Epithelial cell of esophagus (primary cell): Measurements from ENCODE around the gene POLR2H.
A peak's percentile ranks its signal among the peaks of the same experiment; 100 is the strongest.

Source experiments
- DNase-seq: peaks from one replicate; pipeline ENCODE4 v3.0.0; 2010; ENCODE audit warnings: low read depth
- H3K4me3 ChIP-seq: 2 replicates; pipeline ENCODE4 v1.5.1; 2011; ENCODE audit warnings: mild to moderate bottlenecking, low read length, control low read depth
- CTCF ChIP-seq: IDR thresholded peaks from 2 replicates; pipeline ENCODE4 v1.5.1; 2011; ENCODE audit warnings: low read depth, mild to moderate bottlenecking, low read length, control low read depth, inconsistent platforms; ENCODE audit not compliant: insufficient read depth; ENCODE audit errors: missing control alignments

Gene POLR2H

GRCh38 chr3:184371570-184372018, 10.1 kb downstream of the POLR2H start:
- H3K4me3 ChIP-seq: no peak overlapping the region
- DNase-seq: peak; percentile 88
- TF ChIP-seq CTCF: peak; percentile 100

DNA sequence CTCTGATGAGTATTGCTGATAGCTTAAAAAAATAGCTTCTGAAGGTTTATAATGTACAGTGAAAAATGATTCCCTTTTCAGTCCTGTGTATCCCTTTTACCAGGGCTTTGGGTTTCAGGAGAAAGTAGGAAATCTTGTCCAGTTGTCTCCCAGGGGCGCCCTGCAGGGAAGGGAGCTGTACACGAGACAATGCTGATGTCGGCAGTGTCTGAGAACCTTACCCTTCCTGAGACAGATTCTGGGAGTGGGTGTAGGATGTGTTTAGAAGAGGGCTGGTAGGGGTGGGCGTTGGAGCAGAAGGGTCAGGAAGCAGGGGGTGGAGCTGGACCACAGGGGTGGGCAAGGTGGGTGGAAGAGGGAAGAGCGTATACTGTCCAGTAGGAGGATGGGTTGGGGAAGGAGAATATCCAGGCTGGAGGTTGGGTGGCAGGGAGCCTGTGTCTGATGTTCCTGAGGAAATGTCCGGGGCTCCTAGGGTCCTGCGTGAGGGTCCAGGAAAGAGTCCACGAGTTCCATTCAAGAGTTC, 10.8 kb downstream of the POLR2H start:
- no peak overlapping the region for H3K4me3 ChIP-seq
- TF ChIP-seq CTCF: no peak
- DNase-seq: no peak

DNA sequence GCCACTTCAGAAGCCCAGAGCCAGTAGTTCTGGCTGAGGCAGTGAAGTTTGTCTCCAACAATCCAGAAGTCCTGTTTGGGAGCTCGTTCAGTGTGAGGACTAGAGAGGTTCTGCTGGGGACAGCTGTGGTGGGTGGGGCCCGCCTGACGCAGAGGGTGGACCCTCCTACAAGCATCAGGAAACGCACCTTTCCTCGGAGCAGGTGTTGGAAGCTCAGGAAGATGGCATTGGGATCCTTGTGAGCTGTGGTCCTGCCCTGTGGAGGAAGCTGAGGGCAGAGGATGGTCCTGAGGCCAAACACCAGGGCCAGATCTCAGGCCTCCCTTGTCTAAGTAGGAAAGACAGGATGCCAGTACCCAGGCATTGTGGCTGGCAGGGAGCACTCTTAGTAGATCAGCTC, 11.4 kb downstream of the POLR2H start:
- no peak overlapping the region for H3K4me3 ChIP-seq
- DNase-seq: no peak
- TF ChIP-seq CTCF: no peak

DNA sequence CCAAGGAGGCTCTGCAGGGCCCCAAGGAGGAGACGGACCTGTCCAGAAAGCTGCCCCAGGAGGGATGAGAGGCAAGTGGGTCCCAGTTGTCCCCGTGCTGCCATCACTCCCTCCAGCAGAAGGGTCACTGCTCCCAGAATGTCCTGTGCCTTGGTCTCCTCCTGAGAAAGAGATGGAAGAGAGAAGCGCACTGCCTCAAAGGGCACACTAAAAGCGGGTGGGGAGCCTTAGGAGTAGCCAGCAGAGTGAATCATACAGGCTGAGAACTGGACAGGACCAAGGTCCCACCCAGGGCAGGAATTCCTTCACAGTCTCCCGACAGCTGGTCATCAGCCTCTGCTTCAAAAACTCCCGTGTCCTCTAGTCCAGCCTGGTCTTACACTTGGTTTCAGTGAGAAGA, 11.9 kb downstream of the POLR2H start:
- DNase-seq: no peak
- TF ChIP-seq CTCF: no peak
- no peak overlapping the region for H3K4me3 ChIP-seq

GRCh38 chr3:184375747-184376461, 14.4 kb downstream of the POLR2H start:
- no peak overlapping the region for H3K4me3 ChIP-seq
- DNase-seq: no peak
- no peak for TF ChIP-seq CTCF

DNA sequence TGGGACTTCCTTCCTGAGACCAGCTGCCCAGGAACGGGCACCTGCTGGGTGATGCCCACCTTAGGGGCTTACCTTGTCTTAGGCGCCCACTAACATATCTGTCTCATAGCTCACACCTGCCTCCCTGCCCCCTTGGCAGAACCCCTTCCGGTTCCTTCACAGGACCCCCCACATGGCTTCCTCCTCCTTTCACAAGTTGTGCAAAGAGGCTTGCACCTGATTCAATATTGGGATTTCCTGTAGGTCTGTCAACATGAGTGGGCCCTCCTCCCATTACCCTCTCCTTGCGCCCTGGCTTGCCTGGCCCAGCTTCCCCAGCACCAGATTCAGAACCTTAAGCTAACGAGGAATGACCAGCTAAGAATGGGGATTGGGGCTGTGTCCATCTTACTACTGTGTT, 15.9 kb downstream of the POLR2H start:
- no peak for TF ChIP-seq CTCF
- no peak overlapping the region for H3K4me3 ChIP-seq
- DNase-seq: no peak
